NCI-H2227 treated with DMSO at 0.1 percent for 48 hours (cell line): ENCODE results near the gene GNAQ.
"Not testable (repeated sequence)": the region's sequence is repeated elsewhere in the genome, so short reads cannot be mapped to it uniquely, and the experiment has no call there.

Source experiments
- DNase-seq: peaks from one replicate; lab custom pipeline; 2025; lab: John Stamatoyannopoulos, UW

Gene GNAQ

GRCh38 chr9:77731008-77731698 is 300.5 kb downstream of the GNAQ start:
- no peak for DNase-seq

DNA sequence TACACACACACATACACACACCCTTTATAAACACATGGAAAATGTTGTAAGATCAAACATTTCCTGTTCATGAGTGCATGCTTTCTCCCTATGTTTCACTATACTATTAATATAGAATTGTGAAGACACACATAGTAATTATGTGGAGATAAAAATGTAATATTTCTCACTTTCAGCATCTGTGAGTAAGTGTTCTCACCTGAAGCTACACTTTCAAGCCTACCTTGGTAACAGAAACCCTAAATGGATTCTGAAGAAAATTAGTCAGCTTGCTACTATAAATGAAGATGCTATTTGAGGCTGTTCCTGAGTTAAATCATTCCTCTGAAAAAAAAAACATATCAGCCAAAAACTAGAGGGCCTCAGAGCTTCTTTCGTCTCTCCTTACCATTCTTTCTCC is 302.4 kb downstream of the GNAQ start:
- no peak for DNase-seq

DNA sequence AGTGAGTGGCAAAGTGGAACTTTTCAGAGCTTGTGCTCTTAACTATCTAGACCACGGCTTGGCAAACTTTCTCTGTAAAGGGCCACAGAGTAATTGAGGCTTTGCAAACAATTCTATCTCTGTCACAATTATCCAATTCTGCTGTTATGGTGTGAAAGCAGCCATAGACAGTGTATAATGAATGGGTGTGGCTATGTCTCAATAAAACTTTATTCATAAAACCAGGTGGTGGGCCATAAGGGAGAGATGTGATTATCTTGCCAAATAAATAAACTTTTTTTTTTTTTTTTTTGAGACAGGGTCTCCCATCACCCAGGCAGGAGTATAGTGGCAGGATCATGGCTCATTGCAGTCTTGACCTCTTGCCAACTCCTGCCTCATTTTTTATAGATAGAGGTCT is 304.8 kb downstream of the GNAQ start:
- no peak for DNase-seq

- DNase-seq: no peak
Observed at GRCh38 chr9:77726289-77726688, 305.3 kb downstream of the GNAQ start.

DNA sequence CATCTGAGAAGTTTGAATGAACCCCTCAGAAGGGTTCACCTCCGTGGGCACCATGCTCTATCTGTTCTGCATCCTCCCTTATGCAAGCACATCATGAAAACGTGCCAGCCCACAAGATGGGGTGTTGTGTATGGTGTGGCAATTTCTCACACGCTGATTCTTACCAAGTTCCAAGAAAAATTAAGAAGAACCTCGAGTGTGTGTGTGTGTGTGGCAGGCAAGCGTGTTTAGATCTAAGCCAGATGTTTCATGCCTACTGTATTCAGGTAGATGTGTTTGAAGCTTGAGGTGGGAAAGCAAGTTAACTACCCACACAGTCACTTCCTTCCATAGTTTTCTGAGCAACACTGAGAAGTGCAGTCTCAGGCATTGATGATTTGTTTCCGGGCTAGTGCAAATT is 305.8 kb downstream of the GNAQ start:
- DNase-seq: no peak

GRCh38 chr9:77725046-77725694 is 306.4 kb downstream of the GNAQ start:
- DNase-seq: no peak

DNA sequence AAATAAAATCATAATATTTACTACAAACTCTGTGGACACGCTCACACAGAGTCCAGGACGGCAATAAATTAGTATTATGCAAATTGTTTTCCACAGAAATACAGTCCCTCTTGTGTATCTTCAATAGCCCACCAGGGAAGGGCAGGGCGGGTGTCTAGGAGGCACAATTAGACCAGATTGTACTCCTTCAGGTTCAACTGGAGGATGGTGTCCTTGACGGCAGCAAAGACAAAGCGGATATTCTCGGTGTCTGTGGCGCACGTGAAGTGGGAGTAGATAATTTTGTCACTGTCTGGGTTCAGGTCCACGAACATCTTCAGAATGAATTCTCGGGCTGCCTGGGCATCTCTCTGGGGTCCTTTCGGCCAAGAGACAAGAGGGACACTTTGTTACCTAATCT is 310.5 kb downstream of the GNAQ start:
- DNase-seq: not testable (repeated sequence)

- DNase-seq: no peak
Observed at GRCh38 chr9:77719321-77719720, 312.3 kb downstream of the GNAQ start.

- DNase-seq: not testable (repeated sequence)
Observed at GRCh38 chr9:77718298-77718640, 313.3 kb downstream of the GNAQ start.

GRCh38 chr9:77717608-77718297 is 313.9 kb downstream of the GNAQ start:
- DNase-seq: not testable (repeated sequence)

GRCh38 chr9:77714077-77714549 is 317.5 kb downstream of the GNAQ start:
- DNase-seq: no peak

GRCh38 chr9:77712533-77713130 is 319.0 kb downstream of the GNAQ start:
- no peak for DNase-seq

DNA sequence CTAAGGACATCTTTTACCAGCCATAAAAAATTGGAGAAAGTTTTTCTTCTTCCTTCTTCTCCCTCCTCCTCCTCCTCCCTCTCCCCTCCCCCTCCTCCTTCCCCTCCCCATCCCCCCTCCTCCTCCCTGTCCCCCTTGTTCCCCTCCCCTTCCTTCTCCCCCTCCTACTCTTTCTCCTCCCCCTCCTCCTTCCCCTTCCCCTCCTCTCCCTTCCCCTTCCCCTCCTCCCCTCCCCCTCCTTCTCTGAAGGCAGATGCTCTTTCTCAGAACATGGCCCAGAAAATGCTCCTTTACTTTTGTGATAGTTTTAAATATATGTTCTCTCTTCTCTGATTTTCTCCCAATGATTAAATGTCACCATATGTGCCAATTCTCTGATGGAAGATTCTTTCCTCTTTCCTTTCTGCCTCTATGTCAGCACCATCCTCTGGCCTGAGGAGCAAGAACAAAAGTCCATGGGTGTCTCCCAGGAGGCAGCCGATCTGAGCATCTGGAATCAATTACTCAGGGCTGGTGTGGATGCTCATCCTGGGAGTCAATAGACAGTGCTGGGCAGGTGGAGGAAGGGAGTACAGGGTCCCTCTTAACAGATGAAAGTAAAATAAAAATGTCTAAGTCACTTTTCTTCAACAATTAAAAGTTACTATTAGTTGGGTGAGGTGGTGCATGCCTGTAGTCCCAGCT is 320.5 kb downstream of the GNAQ start:
- DNase-seq: no peak

DNA sequence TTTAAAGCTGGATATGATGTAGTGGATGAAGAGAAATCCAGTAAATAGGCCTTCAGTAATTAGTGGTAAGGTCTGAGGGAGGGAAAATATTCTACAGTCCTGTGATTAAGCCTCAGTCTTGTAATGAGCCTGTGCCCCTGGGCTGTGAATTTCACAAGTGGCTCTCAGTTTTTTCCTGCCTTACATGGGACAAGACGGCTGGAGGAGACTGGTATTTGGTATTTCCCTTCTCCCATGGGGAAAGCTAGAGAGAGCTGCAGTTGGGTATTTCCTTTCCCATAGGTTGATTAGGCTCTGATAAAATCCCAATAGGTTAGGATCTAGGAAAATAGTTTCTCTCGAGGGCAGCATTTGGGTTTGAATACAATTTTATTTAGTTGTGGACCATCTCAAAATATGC is 321.3 kb downstream of the GNAQ start:
- DNase-seq: no peak

GRCh38 chr9:77708064-77708815 is 323.4 kb downstream of the GNAQ start:
- DNase-seq: no peak

DNA sequence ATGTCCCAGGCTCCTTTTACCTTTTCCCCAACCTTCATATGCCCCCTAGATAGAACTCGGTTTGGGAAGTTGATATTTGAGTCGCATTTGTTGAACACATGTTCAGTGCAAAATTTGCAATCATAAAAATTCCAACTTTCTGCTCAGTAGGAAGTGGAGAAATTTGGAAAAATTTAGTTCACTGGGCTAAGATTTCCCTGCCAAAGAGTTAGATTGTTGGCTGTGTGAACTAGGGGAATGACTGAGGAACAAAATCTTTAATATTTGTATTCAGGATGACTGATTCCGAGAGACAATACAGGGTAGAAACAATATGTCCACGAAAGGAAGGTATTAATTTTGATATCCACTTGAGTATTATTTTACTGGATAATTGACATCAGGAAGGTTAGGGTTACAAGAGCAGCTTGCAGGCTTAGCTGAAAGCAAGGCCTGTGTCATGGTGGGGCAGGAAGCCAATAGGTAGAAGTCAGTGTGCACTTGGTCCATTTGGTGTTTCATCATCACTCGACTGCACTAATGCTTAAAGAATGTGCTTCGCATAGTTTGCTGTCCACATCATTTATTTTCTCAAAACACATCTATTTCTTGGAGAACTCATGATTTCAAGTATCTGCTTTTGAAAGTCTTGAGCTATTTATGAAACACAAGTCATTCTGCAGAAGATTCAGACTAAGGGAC is 324.1 kb downstream of the GNAQ start:
- no peak for DNase-seq

DNA sequence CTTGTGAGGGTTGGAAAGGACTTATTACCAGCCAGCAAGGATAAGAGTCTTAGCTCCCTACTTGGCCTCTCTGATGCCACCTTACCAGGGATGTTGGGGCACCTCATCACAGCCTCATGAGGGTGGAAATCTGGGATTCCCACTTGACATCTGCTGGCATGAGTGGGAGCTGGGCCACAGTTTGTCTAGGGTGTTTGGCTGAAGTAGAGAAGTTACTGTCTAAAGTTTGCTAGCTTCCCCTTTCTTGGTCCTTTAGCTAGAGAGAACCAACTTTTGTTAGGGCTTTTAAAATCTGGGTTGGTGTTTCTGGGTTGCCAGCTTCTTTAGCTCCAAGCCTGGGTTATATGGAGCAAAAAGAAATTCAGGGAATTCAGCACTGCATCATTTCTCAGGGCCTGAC is 326.0 kb downstream of the GNAQ start:
- DNase-seq: no peak

GRCh38 chr9:77702521-77703390 is 328.9 kb downstream of the GNAQ start:
- DNase-seq: not testable (repeated sequence)

DNA sequence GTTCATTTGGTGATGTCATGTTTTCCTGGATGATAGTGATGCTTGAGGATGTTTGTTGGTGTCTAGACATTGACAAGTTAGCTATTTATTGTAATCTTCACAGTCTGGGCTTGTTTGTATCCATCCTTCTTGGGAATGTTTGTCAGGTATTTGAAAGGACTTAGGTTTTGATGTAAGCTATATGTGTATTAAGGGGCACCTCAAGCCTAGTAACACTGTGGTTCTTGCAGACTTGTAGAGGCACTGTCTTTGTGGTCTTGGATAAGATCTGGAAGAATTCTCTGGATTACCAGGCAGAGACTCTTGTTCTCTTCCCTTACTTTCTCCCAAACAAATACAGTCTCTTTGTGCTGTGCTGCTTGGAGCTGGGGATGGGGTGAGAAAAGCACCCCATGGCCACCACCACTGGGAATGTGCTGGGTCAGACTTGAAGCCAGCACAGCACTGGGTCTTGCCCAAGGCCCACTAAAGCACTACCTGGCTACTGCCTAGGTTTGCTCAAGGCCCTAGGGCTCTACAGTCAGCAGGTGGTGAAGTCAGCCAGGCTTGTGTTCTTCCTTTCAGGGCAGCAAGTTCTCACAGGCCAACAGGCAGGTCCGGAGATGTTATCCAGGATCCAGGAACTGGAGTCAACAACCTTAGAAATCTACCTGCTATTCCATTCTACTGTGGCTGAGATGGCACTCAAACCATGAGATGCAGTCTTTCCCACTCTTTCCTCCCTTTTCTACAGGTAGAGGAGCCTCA is 334.2 kb downstream of the GNAQ start:
- DNase-seq: no peak
